A549 treated with dexamethasone at 1 μM for 4 hours (cell line): Measurements from ENCODE around the gene KRT77. TPM values are rescaled to one million over a fixed set of nuclear protein-coding genes. Genes with fewer than 3 reads are reported as not detected.

Experiments used
- total RNA-seq: library from RNA; stranded (reverse); fragments of 200-300 nt; extraction: Qiagen RNA extraction; gene quantifications from 5 replicates; pipeline ENCODE4 v1.2.3, GENCODE V29; 2022

KRT77 gene
- not detected in 5 replicates for total RNA-seq

GRCh38 chr12:52703424-52703823 is at the start of gene KRT77:
Gene KRT77, minus strand, starts transcription at chr12:52703524. Its CDS starts 90 bp downstream, at chr12:52703434.

GRCh38 chr12:52680363-52680762 is 23.0 kb downstream of the KRT77 start, which contains the start of gene KRT1:
Gene KRT1, minus strand, starts transcription at chr12:52680407. Its CDS starts 59 bp downstream, at chr12:52680348.

GRCh38 chr12:52651726-52652261 is 51.5 kb downstream of the KRT77 start, which contains the start of gene KRT2:
Gene KRT2, minus strand, starts transcription at chr12:52652211. Its CDS starts 69 bp downstream, at chr12:52652142.

Other genes with a start within 250 kb of the KRT77 start
- 0.07 TPM in 1 of 5 replicates, not detected in the others for gene KRT6C, start 229.7 kb downstream of the KRT77 start, total RNA-seq
- gene KRT6A, start 210.3 kb downstream of the KRT77 start, total RNA-seq = 11.5 to 16.2 TPM (median 14.0 TPM) in 5 replicates
- gene KRT5, start 183.1 kb downstream of the KRT77 start, total RNA-seq = 0.46 to 1.5 TPM (median 0.70 TPM) in 5 replicates
- 0.06 TPM in 1 of 5 replicates, not detected in the others for gene KRT71, start 150.4 kb downstream of the KRT77 start, total RNA-seq
- gene KRT74, start 129.7 kb downstream of the KRT77 start, total RNA-seq = not detected in 5 replicates
- not detected in 5 replicates for gene KRT72, start 102.1 kb downstream of the KRT77 start, total RNA-seq
- not detected in 5 replicates for gene KRT73, start 85.0 kb downstream of the KRT77 start, total RNA-seq
- gene KRT2, start 51.3 kb downstream of the KRT77 start, total RNA-seq = not detected in 5 replicates
- not detected in 5 replicates for gene KRT1, start 23.1 kb downstream of the KRT77 start, total RNA-seq
- not detected in 5 replicates for gene KRT76, start 73.8 kb upstream of the KRT77 start, total RNA-seq
- 0.05 to 0.06 TPM (median 0.05 TPM) in 3 of 5 replicates, not detected in the others for gene KRT3, start 92.6 kb upstream of the KRT77 start, total RNA-seq
- 2.1 to 3.7 TPM (median 3.0 TPM) in 5 replicates for gene KRT4, start 110.6 kb upstream of the KRT77 start, total RNA-seq
- 0.06 to 0.17 TPM (median 0.06 TPM) in 3 of 5 replicates, not detected in the others for gene KRT79, start 130.8 kb upstream of the KRT77 start, total RNA-seq
- gene KRT78, start 145.5 kb upstream of the KRT77 start, total RNA-seq = 0.12 to 0.36 TPM (median 0.19 TPM) in 4 of 5 replicates, not detected in the other
- gene KRT8, start 201.6 kb upstream of the KRT77 start, total RNA-seq = 4,375 to 5,591 TPM (median 5,356 TPM) in 5 replicates
- gene KRT18, start 245.6 kb upstream of the KRT77 start, total RNA-seq = 3,225 to 3,786 TPM (median 3,735 TPM) in 5 replicates